Renal pelvis (tissue), 4 donors: ENCODE results near the gene MC4R. TPM values are rescaled to one million over a fixed set of nuclear protein-coding genes. Genes with fewer than 3 reads are reported as not detected.

Experiments
- DNase-seq: peaks from one replicate; pipeline ENCODE4 v3.0.0-alpha.2; 2013
- polyA plus RNA-seq, 3 donors: library from polyadenylated mRNA; unstranded; fragments of 120-200 nt; gene quantifications; one replicate each; pipeline ENCODE4 v1.2.1, GENCODE V29; 2013; ENCODE audit not compliant: insufficient read length in 3 of 3

MC4R gene
- polyA plus RNA-seq, 3 donors = 0.32 to 0.34 TPM; not detected in 1

GRCh38 chr18:60329131-60329530, 43.4 kb downstream of the MC4R start:
- no peak for DNase-seq

- no peak for DNase-seq
Measured at GRCh38 chr18:60327880-60328279, 44.7 kb downstream of the MC4R start.

- no peak for DNase-seq
Measured at GRCh38 chr18:60322591-60322990, 50.0 kb downstream of the MC4R start.
